Measurements from ENCODE around the gene SMARCD1. TPM values are rescaled to one million over a fixed set of nuclear protein-coding genes. Genes with fewer than 3 reads are reported as not detected.

SMARCD1 gene
- total RNA-seq, 1 experiment from 2014 or later, result 152 TPM

- Histone ChIP-seq H3K4ac (ENCODE audit: low read depth, low read length) (no peak overlapping the region), H3T11ph (ENCODE audit: low read length) (no peak overlapping the region), H3K9me3 (ENCODE audit: control insufficient read depth, low read depth, low read length) (no peaks in the 10 kb centered on the region), H4K20me1 (ENCODE audit: control insufficient read depth, insufficient read depth, insufficient read length) (no peaks in the 10 kb centered on the region), H3K27me3 (ENCODE audit: insufficient read depth, low read length) (no peaks in the 10 kb centered on the region), H3K23ac (ENCODE audit: insufficient read length, low read depth, low read length) (no peak overlapping the region), H2BK12ac (ENCODE audit: insufficient read length, low read depth, low read length) (no peak overlapping the region), H2AFZ (ENCODE audit: low read length) (no peak overlapping the region), H4K8ac (replicated peaks; ENCODE audit: insufficient read length, low read depth, low read length) (no peak overlapping the region), H3K9ac (ENCODE audit: extremely low read depth, insufficient read length, low read length) (no peak overlapping the region), H2BK15ac (ENCODE audit: low read depth, low read length) (no peak overlapping the region), H2BK5ac (ENCODE audit: insufficient read length, low read length) (no peak overlapping the region), H3K4me1 (ENCODE audit: insufficient read depth, low read length) (no peaks in the 10 kb centered on the region; the same call in 1 of the 2 replicates), H2BK20ac (ENCODE audit: low read depth, low read length, poor library complexity, severe bottlenecking) (no peak overlapping the region), H3K56ac (ENCODE audit: insufficient read length, low read depth, low read length) (no peak overlapping the region), H3K27ac (ENCODE audit: insufficient read length, low read depth, low read length) (no peak overlapping the region), H4K91ac (ENCODE audit: insufficient read length, low read depth, low read length) (no peak overlapping the region), H3K14ac (ENCODE audit: insufficient read depth, low read length) (no peak overlapping the region), H2BK120ac (ENCODE audit: low read depth, low read length, poor library complexity, severe bottlenecking) (no peak overlapping the region), H3K18ac (ENCODE audit: insufficient read length, low read depth, low read length) (no peak overlapping the region), H3K4me2 (ENCODE audit: insufficient read depth, insufficient read length, low read length) (no peak overlapping the region), H4K5ac (ENCODE audit: insufficient read length, low read depth, low read length) (no peak overlapping the region), H3K79me2 (ENCODE audit: insufficient read depth, low read length) (no peaks in the 10 kb centered on the region), H3K79me1 (ENCODE audit: insufficient read depth, low read depth, low read length, poor library complexity, severe bottlenecking) (no peaks in the 10 kb centered on the region), H2AK5ac (ENCODE audit: insufficient read length, low read length) (no peak overlapping the region), H3K23me2 (ENCODE audit: insufficient read length, low read depth, low read length, poor library complexity, severe bottlenecking) (no peaks in the 10 kb centered on the region)
- no CpG with 5 or more reads among the region's 2 CpGs for WGBS (ENCODE audit: extremely low coverage, insufficient read length, low lambda C conversion rate)
- Mint-ChIP-seq H3K4me3 (no peak overlapping the region), H3K9me3 (no peaks in the 10 kb centered on the region), H3K27me3 (ENCODE audit: low read depth) (peaks cover 4% of the 10 kb centered on the region), H3K36me3 (ENCODE audit: insufficient read depth in 1 of 3, low read depth in 3 of 3) (peaks cover 25 to 49% (median 43%) of the 10 kb centered on the region in 3 experiments; a peak in 6 of 7 replicates), H3K27ac (peak overlapping the region in 1 of 3 experiments; percentile 10; a peak in 1 of 7 replicates), H3K4me1 (peaks cover 45 to 48% of the 10 kb centered on the region in 2 experiments)
- TF ChIP-seq, protein P1, sequence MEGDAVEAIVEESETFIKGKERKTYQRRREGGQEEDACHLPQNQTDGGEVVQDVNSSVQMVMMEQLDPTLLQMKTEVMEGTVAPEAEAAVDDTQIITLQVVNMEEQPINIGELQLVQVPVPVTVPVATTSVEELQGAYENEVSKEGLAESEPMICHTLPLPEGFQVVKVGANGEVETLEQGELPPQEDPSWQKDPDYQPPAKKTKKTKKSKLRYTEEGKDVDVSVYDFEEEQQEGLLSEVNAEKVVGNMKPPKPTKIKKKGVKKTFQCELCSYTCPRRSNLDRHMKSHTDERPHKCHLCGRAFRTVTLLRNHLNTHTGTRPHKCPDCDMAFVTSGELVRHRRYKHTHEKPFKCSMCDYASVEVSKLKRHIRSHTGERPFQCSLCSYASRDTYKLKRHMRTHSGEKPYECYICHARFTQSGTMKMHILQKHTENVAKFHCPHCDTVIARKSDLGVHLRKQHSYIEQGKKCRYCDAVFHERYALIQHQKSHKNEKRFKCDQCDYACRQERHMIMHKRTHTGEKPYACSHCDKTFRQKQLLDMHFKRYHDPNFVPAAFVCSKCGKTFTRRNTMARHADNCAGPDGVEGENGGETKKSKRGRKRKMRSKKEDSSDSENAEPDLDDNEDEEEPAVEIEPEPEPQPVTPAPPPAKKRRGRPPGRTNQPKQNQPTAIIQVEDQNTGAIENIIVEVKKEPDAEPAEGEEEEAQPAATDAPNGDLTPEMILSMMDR (conservative IDR thresholded peaks at IDR 0.05), result no peak
- DNase-seq, result no peak
Measured at GRCh38 chr12:50102131-50102531, 17.0 kb downstream of the SMARCD1 start.

All from H9 (cell line).